ENCODE results near the gene PGM1.

The PGM1 gene

DNA sequence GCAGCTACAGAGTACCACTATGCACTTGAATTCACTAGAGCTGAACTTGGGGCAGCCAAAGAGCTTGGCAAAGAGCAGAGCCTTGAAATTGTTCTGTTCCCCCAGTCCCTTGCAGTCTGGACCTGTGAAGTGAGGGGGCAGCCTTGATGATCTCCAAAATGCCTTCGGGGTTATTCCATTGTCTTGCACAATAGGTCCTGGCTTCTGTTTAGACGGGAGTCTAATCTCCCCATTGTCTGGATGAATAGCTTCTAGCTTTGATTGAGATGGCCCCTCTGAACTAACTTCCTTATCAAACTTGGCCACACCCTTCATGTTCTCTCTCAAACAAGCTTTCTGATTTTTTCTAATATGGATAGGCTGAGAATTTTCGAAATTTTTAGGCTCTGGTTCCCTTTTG, 72.6 kb downstream of the PGM1 start:
- Histone ChIP-seq H3K79me2 (ENCODE audit: control insufficient read depth, low read length) (no peaks in the 10 kb centered on the region), H3K9me3 (ENCODE audit: control insufficient read depth, insufficient read depth, low read length) (no peaks in the 10 kb centered on the region), H3K4me2 (ENCODE audit: low read length) (no peak overlapping the region), H3K27me3 (ENCODE audit: control insufficient read depth, low read length) (no peaks in the 10 kb centered on the region), H3K9me2 (replicated peaks; ENCODE audit: control insufficient read depth, low read length) (no peaks in the 10 kb centered on the region), H4K20me1 (ENCODE audit: control insufficient read depth, insufficient read depth, low read depth, low read length) (no peaks in the 10 kb centered on the region), H3K36me3 (ENCODE audit: control insufficient read depth, low read length) (no peaks in the 10 kb centered on the region), H3K27ac (ENCODE audit: low read depth, low read length) (no peak overlapping the region), H3F3A (ENCODE audit: control insufficient read depth, insufficient read depth) (no peaks in the 10 kb centered on the region), H3K4me1 (ENCODE audit: control insufficient read depth, low read length) (no peaks in the 10 kb centered on the region), H3K4me3 (ENCODE audit: low read length) (no peak overlapping the region)
- TF ChIP-seq, protein P1, sequence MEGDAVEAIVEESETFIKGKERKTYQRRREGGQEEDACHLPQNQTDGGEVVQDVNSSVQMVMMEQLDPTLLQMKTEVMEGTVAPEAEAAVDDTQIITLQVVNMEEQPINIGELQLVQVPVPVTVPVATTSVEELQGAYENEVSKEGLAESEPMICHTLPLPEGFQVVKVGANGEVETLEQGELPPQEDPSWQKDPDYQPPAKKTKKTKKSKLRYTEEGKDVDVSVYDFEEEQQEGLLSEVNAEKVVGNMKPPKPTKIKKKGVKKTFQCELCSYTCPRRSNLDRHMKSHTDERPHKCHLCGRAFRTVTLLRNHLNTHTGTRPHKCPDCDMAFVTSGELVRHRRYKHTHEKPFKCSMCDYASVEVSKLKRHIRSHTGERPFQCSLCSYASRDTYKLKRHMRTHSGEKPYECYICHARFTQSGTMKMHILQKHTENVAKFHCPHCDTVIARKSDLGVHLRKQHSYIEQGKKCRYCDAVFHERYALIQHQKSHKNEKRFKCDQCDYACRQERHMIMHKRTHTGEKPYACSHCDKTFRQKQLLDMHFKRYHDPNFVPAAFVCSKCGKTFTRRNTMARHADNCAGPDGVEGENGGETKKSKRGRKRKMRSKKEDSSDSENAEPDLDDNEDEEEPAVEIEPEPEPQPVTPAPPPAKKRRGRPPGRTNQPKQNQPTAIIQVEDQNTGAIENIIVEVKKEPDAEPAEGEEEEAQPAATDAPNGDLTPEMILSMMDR (IDR thresholded peaks at IDR 0.05; ENCODE audit: low read depth, low read length, poor library complexity, severe bottlenecking), result no peak
- TF ChIP-seq EZH2phosphoT487 (IDR thresholded peaks at IDR 0.05; ENCODE audit: borderline replicate concordance, low read length), result no peak

DNA sequence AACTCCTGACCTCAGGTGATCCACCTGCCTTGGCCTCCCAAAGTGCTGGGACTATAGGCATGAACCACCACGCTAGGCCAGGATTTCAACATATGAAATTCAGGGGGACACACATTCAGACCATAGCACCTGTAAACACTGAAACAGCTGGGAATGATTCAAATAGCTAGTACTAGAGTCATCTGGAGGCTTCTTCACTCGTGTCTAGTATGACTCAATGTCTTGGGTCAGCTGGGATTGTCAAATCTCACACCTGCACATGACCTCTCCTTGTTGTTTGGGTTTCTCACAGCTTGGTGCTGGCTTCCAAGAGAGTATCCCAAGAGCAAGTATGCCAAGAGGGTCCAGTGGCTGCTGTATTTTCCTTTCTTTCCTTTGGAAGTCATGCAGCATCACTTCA, 75.1 kb downstream of the PGM1 start:
- no peaks in the 10 kb centered on the region for H3K36me3 ChIP-seq (ENCODE audit: control insufficient read depth, low read length)
- no peak for TF ChIP-seq EZH2phosphoT487 (IDR thresholded peaks at IDR 0.05; ENCODE audit: borderline replicate concordance, low read length)
- TF ChIP-seq, protein P1 (IDR thresholded peaks at IDR 0.05; ENCODE audit: low read depth, low read length, poor library complexity, severe bottlenecking), result no peak
- no peaks in the 10 kb centered on the region for H3K27me3 ChIP-seq (ENCODE audit: control insufficient read depth, low read length)
- no peak overlapping the region for H3K4me2 ChIP-seq (ENCODE audit: low read length)
- no peak overlapping the region for H3K27ac ChIP-seq (ENCODE audit: low read depth, low read length)
- H4K20me1 ChIP-seq (ENCODE audit: control insufficient read depth, insufficient read depth, low read depth, low read length), result no peaks in the 10 kb centered on the region
- no peaks in the 10 kb centered on the region for H3K4me1 ChIP-seq (ENCODE audit: control insufficient read depth, low read length)
- H3K79me2 ChIP-seq (ENCODE audit: control insufficient read depth, low read length), result no peaks in the 10 kb centered on the region
- H3K9me3 ChIP-seq (ENCODE audit: control insufficient read depth, insufficient read depth, low read length), result no peaks in the 10 kb centered on the region
- H3K9me2 ChIP-seq (replicated peaks; ENCODE audit: control insufficient read depth, low read length), result no peaks in the 10 kb centered on the region
- H3K4me3 ChIP-seq (ENCODE audit: low read length), result no peak overlapping the region
- H3F3A ChIP-seq (ENCODE audit: control insufficient read depth, insufficient read depth), result no peaks in the 10 kb centered on the region

DNA sequence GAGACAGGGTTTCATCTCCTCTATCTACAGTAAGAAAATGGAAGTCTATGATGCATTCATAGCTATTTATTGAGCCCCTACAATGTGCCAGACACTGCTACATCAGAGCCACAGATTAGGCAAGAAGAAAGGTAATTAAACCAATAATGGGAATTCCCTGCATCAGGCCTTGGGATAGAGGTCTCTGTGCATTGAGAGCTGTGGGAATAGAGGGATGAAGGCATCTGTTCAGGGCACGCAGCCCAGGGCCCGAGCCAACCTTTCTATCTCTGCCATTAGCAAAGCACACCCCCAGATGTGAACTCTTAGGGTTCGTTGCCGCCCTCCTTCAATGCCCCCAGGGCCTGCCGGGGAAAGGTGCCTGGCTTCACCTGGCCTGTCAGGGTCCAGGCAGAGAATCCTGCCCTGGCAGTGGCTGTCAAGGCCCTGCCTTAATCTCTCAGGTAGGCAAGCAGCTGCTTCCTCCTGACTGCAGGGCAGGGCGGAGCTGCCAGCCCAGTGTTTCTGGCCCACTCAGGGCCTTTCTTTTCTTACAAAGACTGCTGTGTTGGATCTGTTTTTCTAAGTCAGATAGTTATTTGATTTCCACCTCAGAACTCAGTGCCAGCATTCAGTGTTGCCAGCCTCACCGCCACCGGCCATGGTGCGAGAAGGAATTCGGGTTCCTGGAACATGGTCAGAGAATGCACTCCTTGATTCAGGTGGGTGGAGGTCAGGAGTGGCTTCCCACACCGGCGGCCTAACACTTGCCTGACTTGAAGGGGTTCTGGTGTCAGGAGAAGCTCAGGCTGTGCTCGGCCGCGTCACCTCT, 76.1 kb downstream of the PGM1 start:
- Histone ChIP-seq H3K9me3 (ENCODE audit: control insufficient read depth, insufficient read depth, low read length) (no peaks in the 10 kb centered on the region), H3K36me3 (ENCODE audit: control insufficient read depth, low read length) (no peaks in the 10 kb centered on the region)

More for the DNA sequence above, 76.1 kb downstream of the PGM1 start:
- Histone ChIP-seq H3K4me3 (ENCODE audit: low read length) (no peak overlapping the region), H3K4me1 (ENCODE audit: control insufficient read depth, low read length) (no peaks in the 10 kb centered on the region), H3K9me2 (replicated peaks; ENCODE audit: control insufficient read depth, low read length) (no peaks in the 10 kb centered on the region), H3K79me2 (ENCODE audit: control insufficient read depth, low read length) (no peaks in the 10 kb centered on the region), H3K27me3 (ENCODE audit: control insufficient read depth, low read length) (no peaks in the 10 kb centered on the region), H3K4me2 (ENCODE audit: low read length) (no peak overlapping the region), H4K20me1 (ENCODE audit: control insufficient read depth, insufficient read depth, low read depth, low read length) (no peaks in the 10 kb centered on the region), H3K27ac (ENCODE audit: low read depth, low read length) (no peak overlapping the region), H3F3A (ENCODE audit: control insufficient read depth, insufficient read depth) (no peaks in the 10 kb centered on the region)
- no peak for TF ChIP-seq EZH2phosphoT487 (IDR thresholded peaks at IDR 0.05; ENCODE audit: borderline replicate concordance, low read length)
- TF ChIP-seq, protein P1 (IDR thresholded peaks at IDR 0.05; ENCODE audit: low read depth, low read length, poor library complexity, severe bottlenecking), result no peak
